Upper lobe of left lung (tissue), 6 donors: ENCODE measurements around the gene KRT27. TPM values are rescaled to one million over a fixed set of nuclear protein-coding genes. Genes with fewer than 3 reads are reported as not detected.

Experiments
- ATAC-seq, 2 donors: fragments of 200-7000 bp; cut with Tn5 transposase; one replicate each; pipeline ENCODE4 v1.9.1; 2022; ENCODE audit warnings: mild to moderate bottlenecking in 2 of 2, moderate library complexity in 2 of 2; ENCODE audit not compliant: low FRiP score in 2 of 2
- DNase-seq, 2 donors: peaks; one replicate each; pipeline ENCODE4 v3.0.0-alpha.2; 2019 to 2020
- H3K27ac ChIP-seq, 4 donors: fragments of 200-600 bp; sonication (generic); one replicate each; pipeline ENCODE4 v1.5.1; 2016 to 2019
- H3K27me3 ChIP-seq, 4 donors: fragments of 200-600 bp; sonication (generic); one replicate each; pipeline ENCODE4 v1.5.1; 2017 to 2019
- H3K36me3 ChIP-seq, 4 donors: fragments of 200-600 bp; sonication (generic); one replicate each; pipeline ENCODE4 v1.5.1; 2016 to 2019
- H3K4me1 ChIP-seq, 4 donors: fragments of 200-600 bp; sonication (generic); one replicate each; pipeline ENCODE4 v1.5.1; 2018 to 2019
- H3K4me3 ChIP-seq, 4 donors: fragments of 200-600 bp; sonication (generic); one replicate each; pipeline ENCODE4 v1.5.1; 2017 to 2019; ENCODE audit warnings: mild to moderate bottlenecking in 2 of 4, moderate library complexity in 1 of 4
- H3K9me3 ChIP-seq, 4 donors: fragments of 200-600 bp; sonication (generic); one replicate each; pipeline ENCODE4 v1.5.1; 2018 to 2019
- EP300 ChIP-seq, 4 donors: sonication (generic); formaldehyde crosslinking; IDR thresholded peaks; one replicate each; pipeline ENCODE4 v1.5.1; 2017; ENCODE audit warnings: antibody characterized with exemption in 4 of 4, control low read depth in 2 of 4
- POLR2A ChIP-seq, 4 donors: fragments of 450-650 bp; IDR thresholded peaks; one replicate each; pipeline ENCODE4 v1.5.1; 2016 to 2017; ENCODE audit warnings: antibody characterized with exemption in 4 of 4, mild to moderate bottlenecking in 2 of 4
- POLR2AphosphoS5 ChIP-seq, 2 donors: sonication (generic); formaldehyde crosslinking; IDR thresholded peaks; one replicate each; pipeline ENCODE4 v1.5.1; 2017; ENCODE audit warnings: antibody characterized with exemption in 2 of 2
- WGBS, 2 donors: methylation state at CpG; one replicate each; pipeline ENCODE4 v1.1.5; 2017 to 2018; 5-methylcytosine and 5-hydroxymethylcytosine counted together
- total RNA-seq, 6 donors: library from RNA; depleted of rRNA in 4 of 6; stranded (reverse); fragments of >200 nt in 4 of 6; gene quantifications; one replicate each; pipeline versions ENCODE4 v1.1.0 to v1.2.1, GENCODE V29; 2016 to 2021
- TF ChIP-seq, protein P1 (sequence below), 6 experiments: fragments of 450-650 bp in 4 of 6; fragments of 200-600 bp in 2 of 6; sonication (generic) in 2 of 6; IDR thresholded peaks; one replicate each; pipeline ENCODE4 v1.5.1; 2016 to 2019; ENCODE audit warnings: antibody characterized with exemption in 6 of 6
- donor health status: DM: no; HTN: no; CAD: no; lungs with moderate emphysema.
- donor health status: DM: no; HTN: yes; CAD: no; lungs with severe emphysema.

Gene KRT27
- total RNA-seq, 6 donors from 2014 or later: 0.24 to 1.4 (median 0.65) TPM; not detected in 2

DNA sequence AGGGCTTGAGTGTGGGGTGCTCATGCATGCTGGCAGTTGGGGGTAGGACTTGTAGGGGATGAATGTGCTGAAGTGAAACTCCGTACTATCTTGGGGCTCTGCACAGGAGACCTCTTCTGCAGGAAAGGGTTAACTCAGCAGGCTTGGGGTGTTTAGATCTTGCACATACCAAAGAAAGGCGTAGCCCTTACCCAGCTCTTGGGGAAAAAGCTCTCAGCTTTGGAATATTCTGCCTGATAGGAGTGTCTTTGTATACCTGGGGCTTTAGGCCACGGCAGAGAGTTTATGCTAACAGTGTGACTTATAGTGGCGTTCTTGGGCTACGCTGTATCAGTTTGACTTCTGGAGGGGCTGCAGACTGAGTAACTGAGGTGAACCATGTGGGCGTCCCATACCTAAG lies 48.3 kb downstream of the KRT27 start:
- H3K9me3 ChIP-seq: no peaks in the 10 kb centered on the region
- no peaks in the 10 kb centered on the region for H3K27me3 ChIP-seq
- TF ChIP-seq, protein P1, sequence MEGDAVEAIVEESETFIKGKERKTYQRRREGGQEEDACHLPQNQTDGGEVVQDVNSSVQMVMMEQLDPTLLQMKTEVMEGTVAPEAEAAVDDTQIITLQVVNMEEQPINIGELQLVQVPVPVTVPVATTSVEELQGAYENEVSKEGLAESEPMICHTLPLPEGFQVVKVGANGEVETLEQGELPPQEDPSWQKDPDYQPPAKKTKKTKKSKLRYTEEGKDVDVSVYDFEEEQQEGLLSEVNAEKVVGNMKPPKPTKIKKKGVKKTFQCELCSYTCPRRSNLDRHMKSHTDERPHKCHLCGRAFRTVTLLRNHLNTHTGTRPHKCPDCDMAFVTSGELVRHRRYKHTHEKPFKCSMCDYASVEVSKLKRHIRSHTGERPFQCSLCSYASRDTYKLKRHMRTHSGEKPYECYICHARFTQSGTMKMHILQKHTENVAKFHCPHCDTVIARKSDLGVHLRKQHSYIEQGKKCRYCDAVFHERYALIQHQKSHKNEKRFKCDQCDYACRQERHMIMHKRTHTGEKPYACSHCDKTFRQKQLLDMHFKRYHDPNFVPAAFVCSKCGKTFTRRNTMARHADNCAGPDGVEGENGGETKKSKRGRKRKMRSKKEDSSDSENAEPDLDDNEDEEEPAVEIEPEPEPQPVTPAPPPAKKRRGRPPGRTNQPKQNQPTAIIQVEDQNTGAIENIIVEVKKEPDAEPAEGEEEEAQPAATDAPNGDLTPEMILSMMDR (IDR thresholded peaks at IDR 0.05): no peak
- TF ChIP-seq POLR2A (IDR thresholded peaks at IDR 0.05) (no peak), EP300 (IDR thresholded peaks at IDR 0.05) (no peak), POLR2AphosphoS5 (IDR thresholded peaks at IDR 0.05) (no peak)
- H3K27ac ChIP-seq: no peak overlapping the region
- H3K36me3 ChIP-seq: no peaks in the 10 kb centered on the region
- H3K4me3 ChIP-seq: no peak overlapping the region
- ATAC-seq: no peak
- no peaks in the 10 kb centered on the region for H3K4me1 ChIP-seq
- WGBS, 2 donors: 75 to 93% methylated on average over 2 to 6 of the region's 6 CpGs
- DNase-seq: no peak

DNA sequence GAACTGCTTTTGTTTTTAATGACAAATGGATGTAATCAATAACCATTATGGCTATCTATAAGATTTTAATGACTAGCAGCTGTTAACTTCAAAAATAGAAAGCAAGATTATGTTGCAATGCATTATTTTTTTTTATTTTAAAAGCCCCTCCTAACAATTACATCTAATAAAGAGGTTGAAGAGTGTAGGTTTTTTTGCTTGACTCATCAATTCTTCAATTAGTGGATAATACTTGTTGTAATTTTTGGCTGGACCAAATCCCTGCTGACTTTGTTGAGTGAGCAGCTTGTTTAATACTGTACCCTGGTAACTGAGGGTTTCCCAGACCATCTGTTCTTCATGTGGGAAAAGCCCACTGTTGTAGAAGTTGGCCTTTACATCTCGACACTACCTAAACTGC lies 51.4 kb downstream of the KRT27 start:
- Histone ChIP-seq H3K9me3 (no peaks in the 10 kb centered on the region), H3K27me3 (no peaks in the 10 kb centered on the region), H3K36me3 (no peaks in the 10 kb centered on the region), H3K4me1 (no peaks in the 10 kb centered on the region), H3K27ac (no peak overlapping the region), H3K4me3 (no peak overlapping the region)
- TF ChIP-seq, protein P1 (IDR thresholded peaks at IDR 0.05): no peak
- TF ChIP-seq EP300 (IDR thresholded peaks at IDR 0.05) (no peak), POLR2A (IDR thresholded peaks at IDR 0.05) (no peak), POLR2AphosphoS5 (IDR thresholded peaks at IDR 0.05) (no peak)
- ATAC-seq (no peak), DNase-seq (no peak)
- 83 to 86% methylated on average over 1 of the region's 1 CpG for WGBS, 2 donors

DNA sequence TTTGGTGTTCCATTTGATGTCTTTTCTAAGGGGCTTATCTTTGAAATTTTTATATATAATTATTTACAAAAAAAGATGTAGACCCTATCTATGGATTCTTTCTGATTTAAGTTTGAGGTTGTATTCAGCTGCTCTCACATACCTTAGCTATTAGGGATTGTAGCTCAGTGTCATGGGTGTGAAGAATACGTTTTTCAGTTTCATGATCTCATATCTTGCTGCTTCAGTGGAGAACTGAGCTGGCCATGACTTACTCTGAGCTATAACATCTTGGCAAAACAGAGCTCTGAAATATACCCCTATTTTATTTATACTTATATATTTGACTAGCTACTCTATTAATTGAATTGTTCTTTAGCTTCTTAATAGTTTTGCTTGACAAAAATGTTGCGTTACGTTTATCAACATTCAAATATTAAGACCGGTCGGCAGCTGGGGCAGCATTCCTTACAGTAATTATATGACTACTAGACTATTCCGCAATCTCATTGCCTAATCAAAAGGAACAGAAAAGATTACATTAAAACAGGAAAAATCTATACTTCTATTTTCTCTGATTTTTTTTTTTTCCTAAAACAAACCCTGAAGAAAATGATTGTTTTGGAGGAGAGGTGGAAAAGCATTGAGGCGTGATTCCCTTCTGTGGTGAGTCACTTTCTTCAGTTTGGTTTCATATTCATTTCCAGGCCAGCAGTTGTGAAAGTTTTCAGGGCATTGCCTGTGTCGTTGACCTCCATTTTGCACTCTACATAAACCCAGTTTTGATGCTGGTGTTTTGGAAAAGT lies 54.7 kb downstream of the KRT27 start:
- Histone ChIP-seq H3K27ac (no peak overlapping the region), H3K36me3 (no peaks in the 10 kb centered on the region), H3K4me1 (no peaks in the 10 kb centered on the region), H3K4me3 (no peak overlapping the region), H3K9me3 (no peaks in the 10 kb centered on the region), H3K27me3 (no peaks in the 10 kb centered on the region)
- peak in 1 of 2 donors; percentile 67 for ATAC-seq
- DNase-seq: no peak
- 56 to 57% methylated on average over 8 of the region's 8 CpGs for WGBS, 2 donors
- TF ChIP-seq, protein P1 (IDR thresholded peaks at IDR 0.05): no peak
- TF ChIP-seq POLR2AphosphoS5 (IDR thresholded peaks at IDR 0.05) (no peak), POLR2A (IDR thresholded peaks at IDR 0.05) (no peak), EP300 (IDR thresholded peaks at IDR 0.05) (no peak)

DNA sequence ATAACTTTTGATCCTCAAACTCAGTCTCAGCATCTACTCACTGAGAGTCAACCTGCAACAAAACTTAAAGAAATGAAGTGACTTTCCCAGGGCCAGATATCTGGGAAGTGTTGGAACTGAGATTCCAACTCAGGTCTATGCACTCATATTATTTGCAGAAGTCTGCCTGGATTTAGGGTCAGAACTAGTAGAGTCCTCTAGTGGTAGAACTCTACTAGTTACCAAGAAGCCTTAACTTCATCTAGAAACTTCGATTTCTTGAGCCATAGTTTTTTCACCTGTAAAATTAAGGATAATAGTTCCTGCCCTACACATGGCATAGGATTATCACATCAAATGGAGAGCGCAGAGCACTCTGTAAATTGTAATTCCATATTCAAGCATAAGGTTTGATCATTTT lies 55.4 kb downstream of the KRT27 start:
- 74 to 75% methylated on average over 2 of the region's 2 CpGs for WGBS, 2 donors
- DNase-seq: no peak
- Histone ChIP-seq H3K9me3 (no peaks in the 10 kb centered on the region), H3K27ac (no peak overlapping the region), H3K36me3 (no peaks in the 10 kb centered on the region), H3K4me3 (no peak overlapping the region), H3K27me3 (no peaks in the 10 kb centered on the region), H3K4me1 (no peaks in the 10 kb centered on the region)
- TF ChIP-seq EP300 (IDR thresholded peaks at IDR 0.05): no peak
- no peak for TF ChIP-seq POLR2AphosphoS5 (IDR thresholded peaks at IDR 0.05)
- no peak for TF ChIP-seq POLR2A (IDR thresholded peaks at IDR 0.05)
- TF ChIP-seq, protein P1 (IDR thresholded peaks at IDR 0.05): peak in 5 of 6 experiments; percentile 6 to 48 (median 36)
- ATAC-seq: no peak

Other genes with a start within 250 kb of the KRT27 start
- gene CCR7, start 217.1 kb downstream of the KRT27 start, total RNA-seq: 1 to 10 TPM in 3 of 6 donors, under 1 TPM in 1, not detected in 2; 0.30 to 2.8 (median 1.4) TPM
- 10 to 100 TPM; 39.8 to 91.4 (median 65.8) TPM for gene SMARCE1, start 134.7 kb downstream of the KRT27 start, total RNA-seq
- gene KRT222, start 117.4 kb downstream of the KRT27 start, total RNA-seq: 1 to 10 TPM in 1 of 6 donors, under 1 TPM in 1, not detected in 4; 0.86 to 1.2 TPM
- gene KRT24, start 78.8 kb downstream of the KRT27 start, total RNA-seq: not detected
- gene KRT25, start 27.2 kb downstream of the KRT27 start, total RNA-seq: not detected
- gene KRT26, start 10.3 kb downstream of the KRT27 start, total RNA-seq: not detected
- gene KRT28, start 17.4 kb upstream of the KRT27 start, total RNA-seq: not detected
- 10 to 100 TPM in 4 of 6 donors, 1 to 10 TPM in 2; 4.2 to 35.0 (median 13.5) TPM for gene KRT10, start 40.1 kb upstream of the KRT27 start, total RNA-seq
- gene KRT12, start 84.7 kb upstream of the KRT27 start, total RNA-seq: not detected
- gene KRT20, start 102.7 kb upstream of the KRT27 start, total RNA-seq: under 1 TPM in 2 of 6 donors, not detected in 4; 0.31 to 0.37 TPM
- gene KRT23, start 155.1 kb upstream of the KRT27 start, total RNA-seq: 10 to 100 TPM in 1 of 6 donors, 1 to 10 TPM in 4, under 1 TPM in 1; 0.49 to 10.7 (median 3.1) TPM
- not detected for gene KRT39, start 184.4 kb upstream of the KRT27 start, total RNA-seq
- under 1 TPM in 1 of 6 donors, not detected in 5; 0.24 TPM for gene KRT40, start 201.8 kb upstream of the KRT27 start, total RNA-seq
- not detected for gene KRTAP3-3, start 211.6 kb upstream of the KRT27 start, total RNA-seq
- not detected for gene KRTAP3-2, start 217.4 kb upstream of the KRT27 start, total RNA-seq
- gene KRTAP3-1, start 226.6 kb upstream of the KRT27 start, total RNA-seq: not detected
- not detected for gene KRTAP1-5, start 244.7 kb upstream of the KRT27 start, total RNA-seq
- gene KRTAP1-4, start 247.6 kb upstream of the KRT27 start, total RNA-seq: not detected